Gastrocnemius medialis (tissue), 4 donors: Measurements from ENCODE around the gene ATAD3C.

Source experiments
- CTCF ChIP-seq, 5 experiments: fragments of 450-650 bp in 3 of 5; fragments of 200-600 bp in 2 of 5; sonication (generic) in 2 of 5; IDR thresholded peaks in 4 of 5; conservative IDR thresholded peaks in 1 of 5; 1 replicate in 4 of 5; 2 replicates in 1 of 5; pipeline ENCODE4 v1.5.1; 2016 to 2019; ENCODE audit warnings: antibody characterized with exemption in 5 of 5, mild to moderate bottlenecking in 3 of 5, moderate library complexity in 3 of 5
- POLR2A ChIP-seq, 2 donors: fragments of 450-650 bp; IDR thresholded peaks; one replicate each; pipeline ENCODE4 v1.6.1; 2017; ENCODE audit warnings: antibody characterized with exemption in 2 of 2, mild to moderate bottlenecking in 2 of 2, moderate library complexity in 2 of 2

GRCh38 chr1:1401457-1402010 lies 48.0 kb upstream of the ATAD3C start:
- no peak for TF ChIP-seq CTCF (IDR thresholded peaks at IDR 0.05 in 4 of 5, conservative IDR thresholded peaks at IDR 0.05 in 1 of 5)
- TF ChIP-seq POLR2A (IDR thresholded peaks at IDR 0.05), result no peak
